SU-DHL-6 (cell line): ENCODE data around the gene FOXF2.

ENCODE experiments used
- H2AFZ ChIP-seq: fragments of 200-600 bp; sonication (generic); 2 replicates; pipeline ENCODE4 v1.6.1; 2014; ENCODE audit warnings: low read depth, mild to moderate bottlenecking, moderate library complexity, mixed read lengths, antibody characterized with exemption, low read length; ENCODE audit not compliant: severe bottlenecking
- H3F3A ChIP-seq: fragments of 200-600 bp; shearing (Covaris generic); 2 replicates; pipeline ENCODE4 v1.6.0; 2016; ENCODE audit warnings: antibody characterized with exemption, mild to moderate bottlenecking; ENCODE audit not compliant: insufficient read depth
- H3K27ac ChIP-seq: fragments of 200-600 bp; sonication (generic); 2 replicates; pipeline ENCODE4 v1.5.1; 2016; ENCODE audit warnings: low read depth, mild to moderate bottlenecking, low read length, moderate library complexity, mixed read lengths
- H3K27me3 ChIP-seq: fragments of 200-600 bp; sonication (generic), shearing (Covaris generic); 2 replicates; pipeline ENCODE4 v1.6.0; 2014; ENCODE audit warnings: mild to moderate bottlenecking, low read length
- H3K36me3 ChIP-seq: fragments of 200-600 bp; sonication (generic); 2 replicates; pipeline ENCODE4 v1.6.1; 2014; ENCODE audit warnings: mild to moderate bottlenecking, low read length, mixed read lengths
- H3K4me2 ChIP-seq: fragments of 300-600, 200-600 bp; shearing (Covaris generic), sonication (generic); 2 replicates; pipeline ENCODE4 v1.6.0; 2014; ENCODE audit warnings: low read length, low read depth, mild to moderate bottlenecking; ENCODE audit not compliant: poor library complexity, severe bottlenecking
- H3K4me3 ChIP-seq: fragments of 200-600 bp; sonication (generic); 2 replicates; pipeline ENCODE4 v1.5.1; 2014; ENCODE audit warnings: antibody characterized with exemption, low read length, mild to moderate bottlenecking, mixed read lengths; ENCODE audit not compliant: insufficient read depth, poor library complexity, severe bottlenecking
- H3K79me2 ChIP-seq: fragments of 200-600 bp; sonication (generic); 2 replicates; pipeline ENCODE4 v1.6.1; 2014; ENCODE audit warnings: mild to moderate bottlenecking, low read length, moderate library complexity; ENCODE audit not compliant: insufficient read depth
- H3K9ac ChIP-seq: fragments of 200-600 bp; sonication (generic); 2 replicates; pipeline ENCODE4 v1.7.0; 2014; ENCODE audit warnings: mild to moderate bottlenecking, low read length
- H3K9me2 ChIP-seq: fragments of 200-600 bp; sonication (generic); replicated peaks from 2 replicates; pipeline ENCODE4 v1.6.1; 2014; ENCODE audit warnings: low read length; ENCODE audit not compliant: insufficient read depth
- H3K9me3 ChIP-seq: fragments of 200-600 bp; sonication (generic); 2 replicates; pipeline ENCODE4 v1.6.1; 2014; ENCODE audit warnings: low read length, mixed read lengths; ENCODE audit not compliant: insufficient read depth
- H4K20me1 ChIP-seq: fragments of 200-600 bp; sonication (generic); 2 replicates; pipeline ENCODE4 v1.6.1; 2014; ENCODE audit warnings: low read depth, mild to moderate bottlenecking, antibody characterized with exemption, low read length, moderate library complexity, mixed read lengths
- CTCF ChIP-seq: fragments of 200-600 bp; sonication (generic); IDR thresholded peaks from one replicate; pipeline ENCODE4 v1.5.1; 2017; ENCODE audit warnings: antibody characterized with exemption, mild to moderate bottlenecking, low read length, moderate library complexity; ENCODE audit not compliant: insufficient read depth, poor library complexity, severe bottlenecking
- EZH2phosphoT487 ChIP-seq: fragments of 200-600 bp; sonication (generic), shearing (Covaris generic); conservative IDR thresholded peaks from 2 replicates; pipeline ENCODE4 v1.6.1; 2018; ENCODE audit warnings: mild to moderate bottlenecking, antibody characterized with exemption, low read length, moderate library complexity, mixed read lengths

Gene FOXF2

DNA sequence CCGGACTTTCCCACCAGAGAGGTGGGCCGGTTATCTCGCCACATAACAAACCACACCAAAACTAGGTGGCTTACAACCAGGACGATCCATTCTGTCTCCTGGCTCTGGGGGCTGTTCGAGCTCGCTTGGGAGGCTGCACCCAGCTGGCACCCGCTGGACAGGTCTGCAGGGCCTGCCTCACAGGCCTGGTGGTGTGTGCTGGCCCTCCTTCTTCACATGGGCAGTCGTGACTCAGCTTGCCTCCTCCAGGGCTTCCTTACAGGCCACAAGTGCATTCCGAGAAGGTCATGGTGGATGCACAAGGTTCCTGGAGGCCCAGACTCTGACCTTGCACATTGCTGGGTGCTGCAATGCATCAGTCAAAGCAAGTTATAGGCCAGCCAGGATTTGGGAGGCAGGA, 34.2 kb downstream of the FOXF2 start:
- Histone ChIP-seq H3K4me2 (no peak overlapping the region), H3K79me2 (no peaks in the 10 kb centered on the region), H3K27ac (no peak overlapping the region), H4K20me1 (no peaks in the 10 kb centered on the region), H3F3A (no peaks in the 10 kb centered on the region), H3K9me3 (no peaks in the 10 kb centered on the region), H3K27me3 (no peaks in the 10 kb centered on the region), H3K4me3 (no peak overlapping the region), H3K9me2 (no peaks in the 10 kb centered on the region), H3K36me3 (no peaks in the 10 kb centered on the region), H3K9ac (no peak overlapping the region), H2AFZ (no peak overlapping the region)
- TF ChIP-seq EZH2phosphoT487: no peak

GRCh38 chr6:1424306-1424927, 35.0 kb downstream of the FOXF2 start:
- no peak overlapping the region for H3K27ac ChIP-seq
- H3K36me3 ChIP-seq: no peaks in the 10 kb centered on the region
- no peak overlapping the region for H3K4me2 ChIP-seq
- H3K9me3 ChIP-seq: no peaks in the 10 kb centered on the region
- TF ChIP-seq EZH2phosphoT487 (no peak), CTCF (peak; percentile 82)
- H4K20me1 ChIP-seq: no peaks in the 10 kb centered on the region
- no peaks in the 10 kb centered on the region for H3K9me2 ChIP-seq
- H3F3A ChIP-seq: no peaks in the 10 kb centered on the region
- no peaks in the 10 kb centered on the region for H3K79me2 ChIP-seq
- no peaks in the 10 kb centered on the region for H3K27me3 ChIP-seq
- H3K9ac ChIP-seq: no peak overlapping the region
- H2AFZ ChIP-seq: peak overlapping the region; percentile 18
- H3K4me3 ChIP-seq: no peak overlapping the region

DNA sequence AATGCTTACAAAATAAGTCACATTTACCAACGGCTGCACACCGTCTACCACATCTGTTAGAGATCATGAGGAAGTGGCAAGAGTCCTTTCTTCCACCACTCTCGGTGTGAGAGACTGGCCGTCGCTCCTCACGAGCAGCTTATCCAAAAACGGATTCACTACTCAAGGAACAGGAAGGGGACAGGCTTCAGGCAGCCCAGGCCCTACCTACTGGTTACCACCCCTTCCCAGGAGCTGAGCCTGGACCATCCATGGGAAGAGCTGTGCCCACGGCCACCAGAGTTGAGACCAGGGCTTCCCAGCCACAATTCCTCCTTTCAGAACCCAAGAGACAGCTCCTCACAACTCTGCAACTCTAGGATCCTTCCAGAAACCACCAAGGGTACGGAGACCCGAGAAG, 37.0 kb downstream of the FOXF2 start:
- H3K4me2 ChIP-seq: no peak overlapping the region
- H3K4me3 ChIP-seq: no peak overlapping the region

More for the DNA sequence above, 37.0 kb downstream of the FOXF2 start:
- Histone ChIP-seq H3K27me3 (no peaks in the 10 kb centered on the region), H4K20me1 (no peaks in the 10 kb centered on the region), H3K27ac (no peak overlapping the region), H3F3A (no peaks in the 10 kb centered on the region), H3K9me3 (no peaks in the 10 kb centered on the region), H3K9me2 (no peaks in the 10 kb centered on the region), H3K79me2 (no peaks in the 10 kb centered on the region), H3K36me3 (no peaks in the 10 kb centered on the region), H2AFZ (no peak overlapping the region), H3K9ac (no peak overlapping the region)
- no peak for TF ChIP-seq EZH2phosphoT487
- TF ChIP-seq CTCF: no peak
